DND-41 (cell line): ENCODE data around the gene ULBP2.

ENCODE experiments used
- ATAC-seq: fragments of 200-7000 bp; cut with Tn5 transposase; 3 replicates; pipeline ENCODE4 v1.9.1; 2021; ENCODE audit warnings: low read depth; ENCODE audit not compliant: insufficient read depth
- DNase-seq: peaks from one replicate; pipeline ENCODE4 v3.0.0-alpha.2; 2020
- H2AFZ ChIP-seq: 2 replicates; pipeline ENCODE4 v1.6.0; 2012; ENCODE audit warnings: low read depth, low read length
- H3K27ac ChIP-seq: 2 replicates; pipeline ENCODE4 v1.5.1; 2012; ENCODE audit warnings: low read length, inconsistent platforms
- H3K27me3 ChIP-seq: fragments of 200-600 bp; sonication (generic); 2 replicates; pipeline ENCODE4 v1.6.0; 2012; ENCODE audit warnings: low read length, mild to moderate bottlenecking, inconsistent platforms; ENCODE audit not compliant: insufficient read depth, poor library complexity
- H3K36me3 ChIP-seq: 2 replicates; pipeline ENCODE4 v1.5.1; 2012; ENCODE audit warnings: low read length, inconsistent platforms; ENCODE audit not compliant: insufficient read depth
- H3K4me1 ChIP-seq: 2 replicates; pipeline ENCODE4 v1.5.1; 2012; ENCODE audit warnings: mild to moderate bottlenecking, low read length; ENCODE audit not compliant: insufficient read depth
- H3K4me2 ChIP-seq: 2 replicates; pipeline ENCODE4 v1.6.0; 2012; ENCODE audit warnings: mild to moderate bottlenecking, moderate library complexity, low read length, inconsistent platforms; ENCODE audit not compliant: insufficient read depth
- H3K4me3 ChIP-seq, 2 experiments: fragments of 200-600 bp in 1 of 2; shearing (Covaris generic) in 1 of 2; 2 replicates each; pipeline ENCODE4 v1.5.1; 2012 to 2016; ENCODE audit warnings: inconsistent platforms in 2 of 2, low read length in 2 of 2, mild to moderate bottlenecking in 2 of 2, low read depth in 1 of 2, moderate library complexity in 1 of 2
- H3K79me2 ChIP-seq: 2 replicates; pipeline ENCODE4 v1.6.0; 2012; ENCODE audit warnings: low read length, inconsistent platforms; ENCODE audit not compliant: insufficient read depth
- H3K9ac ChIP-seq: 2 replicates; pipeline ENCODE4 v1.6.0; 2012; ENCODE audit warnings: low read depth, mild to moderate bottlenecking, inconsistent platforms, low read length, moderate library complexity
- H3K9me3 ChIP-seq: 2 replicates; pipeline ENCODE4 v1.5.1; 2012; ENCODE audit warnings: low read length, moderate library complexity, mild to moderate bottlenecking, inconsistent platforms; ENCODE audit not compliant: insufficient read depth, severe bottlenecking
- H4K20me1 ChIP-seq: 2 replicates; pipeline ENCODE4 v1.6.0; 2012; ENCODE audit warnings: low read length; ENCODE audit not compliant: insufficient read depth
- CTCF ChIP-seq: IDR thresholded peaks from 2 replicates; pipeline ENCODE4 v1.5.1; 2012; ENCODE audit warnings: borderline replicate concordance, low read length, moderate library complexity, mild to moderate bottlenecking; ENCODE audit not compliant: poor library complexity, severe bottlenecking; ENCODE audit errors: extremely low read depth
- EZH2 ChIP-seq: IDR thresholded peaks from 3 replicates; pipeline ENCODE4 v1.6.1; 2012; ENCODE audit warnings: borderline replicate concordance, low read depth, mild to moderate bottlenecking, moderate library complexity, low read length, inconsistent platforms; ENCODE audit not compliant: severe bottlenecking

Gene ULBP2

DNA sequence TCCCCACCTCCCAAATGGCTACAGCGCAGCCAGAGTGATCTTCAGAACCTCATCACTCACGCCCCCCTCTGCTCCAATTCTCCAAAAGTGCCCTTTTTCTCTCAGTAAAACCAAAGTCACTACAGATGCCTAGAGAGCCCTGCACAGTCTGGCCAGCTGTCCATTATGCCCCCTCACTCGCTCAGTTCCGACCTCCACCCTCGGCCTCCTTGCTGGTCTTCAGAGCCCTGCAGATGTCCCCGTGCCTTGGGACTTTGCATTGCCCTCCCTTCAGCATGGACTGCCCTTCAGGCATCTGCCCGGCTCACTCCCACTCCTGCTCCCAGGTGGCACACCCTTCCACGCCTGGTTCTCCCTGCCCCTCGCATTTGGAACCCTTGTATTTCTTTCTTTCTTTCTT is 42.8 kb upstream of the ULBP2 start:
- ATAC-seq, result no peak

DNA sequence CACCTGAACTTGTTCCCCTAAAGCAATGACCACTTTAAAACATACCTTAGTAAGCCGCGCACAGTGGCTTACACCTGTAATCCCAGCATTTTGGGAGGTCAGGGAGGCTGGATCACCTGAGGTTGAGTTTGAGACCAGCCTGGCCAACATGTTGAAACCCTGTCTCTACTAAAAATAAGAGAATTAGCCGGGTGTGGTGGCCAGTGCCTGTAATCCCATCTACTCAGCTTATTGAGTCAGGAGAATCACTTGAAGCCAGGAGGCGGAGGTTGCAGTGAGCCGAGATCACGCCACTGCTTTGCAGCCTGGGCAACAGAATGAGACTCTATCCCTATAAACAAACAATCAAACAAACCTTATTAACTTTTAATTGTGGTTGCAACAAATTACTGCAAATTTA is 42.3 kb upstream of the ULBP2 start:
- no peak overlapping the region for H3K4me2 ChIP-seq
- peaks cover 4% of the 10 kb centered on the region for H3K27me3 ChIP-seq
- H3K4me1 ChIP-seq, result no peaks in the 10 kb centered on the region
- no peaks in the 10 kb centered on the region for H3K9me3 ChIP-seq
- no peak overlapping the region for H3K9ac ChIP-seq
- no peak for ATAC-seq
- DNase-seq, result no peak
- no peak overlapping the region for H2AFZ ChIP-seq
- no peaks in the 10 kb centered on the region for H4K20me1 ChIP-seq
- no peaks in the 10 kb centered on the region for H3K79me2 ChIP-seq
- TF ChIP-seq CTCF (no peak), EZH2 (no peak)
- H3K36me3 ChIP-seq, result no peaks in the 10 kb centered on the region
- no peak overlapping the region for H3K4me3 ChIP-seq
- H3K27ac ChIP-seq, result no peak overlapping the region

More for the DNA sequence above, 42.8 kb upstream of the ULBP2 start:
- peaks cover 4% of the 10 kb centered on the region for H3K27me3 ChIP-seq
- no peaks in the 10 kb centered on the region for H3K36me3 ChIP-seq
- no peak for DNase-seq
- H3K4me2 ChIP-seq, result no peak overlapping the region
- no peaks in the 10 kb centered on the region for H3K4me1 ChIP-seq
- H2AFZ ChIP-seq, result no peak overlapping the region
- H3K9ac ChIP-seq, result no peak overlapping the region
- TF ChIP-seq CTCF, result no peak
- no peak for TF ChIP-seq EZH2
- no peak overlapping the region for H3K27ac ChIP-seq
- H3K4me3 ChIP-seq, result no peak overlapping the region
- no peaks in the 10 kb centered on the region for H3K9me3 ChIP-seq
- no peaks in the 10 kb centered on the region for H3K79me2 ChIP-seq
- no peaks in the 10 kb centered on the region for H4K20me1 ChIP-seq

- no peak for ATAC-seq
- H3K9ac ChIP-seq, result no peak overlapping the region
- TF ChIP-seq EZH2 (no peak), CTCF (no peak)
Observed at GRCh38 chr6:149899926-149900619, 41.7 kb upstream of the ULBP2 start.

More at GRCh38 chr6:149899926-149900619, 41.7 kb upstream of the ULBP2 start:
- Histone ChIP-seq H3K4me1 (no peaks in the 10 kb centered on the region), H2AFZ (no peak overlapping the region), H4K20me1 (no peaks in the 10 kb centered on the region), H3K4me3 (no peak overlapping the region), H3K9me3 (no peaks in the 10 kb centered on the region), H3K79me2 (no peaks in the 10 kb centered on the region), H3K27ac (no peak overlapping the region), H3K4me2 (no peak overlapping the region), H3K36me3 (no peaks in the 10 kb centered on the region), H3K27me3 (peaks cover 4% of the 10 kb centered on the region)
- no peak for DNase-seq
